ENCODE measurements around the gene PRKAR2A.

GRCh38 chr3:48798998-48799397 lies 48.7 kb downstream of the PRKAR2A start:
- TF ChIP-seq CTCF (IDR thresholded peaks at IDR 0.05) (no peak), POLR2AphosphoS5 (IDR thresholded peaks at IDR 0.05; ENCODE audit: low read depth, low read length) (no peak)

Measured in Panc1 (cell line).